ENCODE data around the gene SLC7A11.
A peak's percentile ranks its signal among the peaks of the same experiment; 100 is the strongest.

Gene SLC7A11

GRCh38 chr4:138242076-138242833 lies at the start of gene SLC7A11:
Gene SLC7A11, minus strand, starts transcription at chr4:138242349. Its CDS starts 280 bp downstream, at chr4:138242069.
- peak; percentile 93 for DNase-seq

DNA sequence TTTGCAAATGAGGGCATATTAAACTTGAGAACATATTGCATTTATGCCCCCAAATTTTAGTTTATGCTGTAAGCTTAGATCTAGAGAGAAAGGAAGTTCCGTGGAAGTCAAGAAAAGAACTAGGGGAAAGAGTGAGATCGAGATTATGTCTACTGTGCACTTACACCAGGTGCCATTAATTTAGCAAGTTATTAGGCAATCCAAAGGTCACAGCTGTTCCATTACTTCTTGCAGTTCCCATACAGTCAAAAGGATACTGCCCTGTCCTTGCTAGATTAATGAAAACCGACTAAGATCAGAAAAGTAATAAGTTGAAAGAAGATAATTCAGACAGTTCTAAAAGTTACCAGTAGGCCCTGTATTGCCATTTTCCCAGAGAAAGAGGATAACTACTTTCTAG lies 49.3 kb upstream of the SLC7A11 start:
- DNase-seq: no peak

- DNase-seq: no peak
Measured at GRCh38 chr4:138290805-138291204, 48.7 kb upstream of the SLC7A11 start.

- no peak for DNase-seq
Measured at GRCh38 chr4:138279286-138279685, 37.1 kb upstream of the SLC7A11 start.

DNA sequence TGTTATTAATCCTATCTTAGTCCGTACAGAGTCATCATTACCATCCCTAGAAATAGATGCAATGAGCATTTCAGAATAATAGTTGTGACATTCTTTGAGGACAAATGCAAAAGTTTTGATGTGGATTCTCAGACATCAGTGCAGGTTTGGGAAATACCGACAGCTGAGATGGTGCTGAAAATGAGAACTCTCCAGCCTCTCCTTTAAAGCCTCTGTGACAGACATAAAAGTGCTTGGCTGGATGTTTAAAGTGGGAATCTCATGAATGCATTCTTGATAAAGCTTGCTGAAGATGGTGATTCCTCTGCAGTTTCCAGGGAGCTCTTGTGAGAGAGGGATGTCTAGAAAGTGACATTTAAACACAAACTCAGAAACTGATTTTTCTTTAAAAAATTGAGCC lies 35.0 kb upstream of the SLC7A11 start:
- DNase-seq: no peak

DNA sequence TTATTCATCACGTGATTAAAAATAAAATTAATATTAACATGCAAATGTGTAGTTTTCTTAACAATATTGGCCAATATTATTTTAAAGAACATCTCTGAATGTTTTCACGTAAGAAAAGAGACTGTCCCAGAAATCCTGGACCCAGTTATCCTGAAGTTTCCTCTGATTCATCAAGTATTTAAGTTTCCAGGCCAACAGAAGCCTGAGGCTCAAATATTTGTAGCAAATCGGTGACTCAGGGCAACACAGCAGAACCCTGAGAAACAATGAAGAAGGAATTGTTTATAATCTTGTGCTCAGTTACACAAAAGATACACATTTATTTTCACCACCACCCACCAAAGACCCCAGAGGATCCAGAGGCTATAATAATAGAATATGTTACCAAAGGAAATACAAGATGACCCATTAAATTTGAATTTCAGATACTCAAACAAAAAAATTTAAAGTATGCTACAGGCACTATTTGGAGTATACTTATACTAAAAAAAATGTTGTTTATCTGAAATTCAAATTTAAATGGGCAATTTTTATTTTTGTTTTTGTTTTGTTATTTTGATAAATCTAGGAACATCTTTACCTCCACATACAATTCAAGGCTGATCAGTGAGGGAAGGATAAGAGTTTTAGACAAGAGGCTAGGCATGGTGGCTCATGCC lies 33.9 kb upstream of the SLC7A11 start:
- no peak for DNase-seq

DNA sequence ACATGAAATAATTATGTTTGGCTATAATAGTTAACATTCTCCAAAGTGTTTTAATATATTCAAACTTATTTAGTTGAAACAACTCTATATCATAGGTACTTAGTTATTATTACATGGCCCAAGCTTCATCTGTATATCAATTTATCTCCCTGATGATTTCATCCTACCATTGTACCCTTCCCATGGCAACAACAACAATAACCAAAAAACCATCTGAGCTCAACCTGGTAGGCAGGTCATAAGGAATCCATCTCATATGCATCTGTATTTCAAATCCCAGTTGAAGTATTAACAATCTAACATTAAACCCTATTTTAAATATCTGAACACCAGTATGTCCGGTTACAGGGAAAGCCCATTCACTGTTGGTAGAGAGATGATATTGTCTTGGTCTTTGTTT lies 33.1 kb upstream of the SLC7A11 start:
- no peak for DNase-seq

DNA sequence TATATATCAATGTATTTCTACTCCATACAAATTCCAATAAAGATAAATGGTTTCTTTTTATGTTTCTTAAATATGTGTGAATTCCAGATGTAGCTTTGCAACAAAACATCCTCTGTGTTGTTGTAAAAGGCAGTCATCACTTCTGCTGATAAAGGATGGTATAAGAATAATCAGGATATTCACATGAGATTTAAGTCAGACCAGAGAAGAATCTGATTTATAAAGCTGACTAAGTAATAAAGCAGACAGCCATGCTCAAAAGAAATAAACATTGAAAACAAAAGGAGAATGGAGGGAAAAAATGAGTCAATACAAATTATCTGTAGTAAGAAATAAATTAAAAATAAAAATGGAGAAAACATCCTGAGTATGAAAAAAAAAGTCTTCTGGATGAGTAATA lies 27.0 kb upstream of the SLC7A11 start:
- no peak for DNase-seq

DNA sequence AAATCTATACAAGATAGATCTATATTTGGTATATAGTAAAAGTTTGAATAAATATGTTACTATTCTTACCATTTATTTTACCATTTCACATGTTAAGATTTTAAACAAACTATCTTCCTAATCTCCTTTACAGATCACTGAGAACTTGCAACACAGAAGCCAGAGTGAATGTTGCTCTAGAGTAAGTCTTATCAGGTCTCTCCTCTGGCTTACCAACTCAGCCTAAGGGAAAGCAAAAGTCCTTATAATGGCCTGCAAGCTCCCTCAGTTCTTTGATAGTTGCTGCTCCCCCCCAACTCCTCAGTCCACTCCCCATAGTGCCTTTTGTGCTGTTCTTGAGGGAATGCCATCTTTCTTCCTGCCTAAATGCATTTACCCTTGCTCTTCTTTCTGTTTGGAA lies 25.7 kb upstream of the SLC7A11 start:
- DNase-seq: no peak

DNA sequence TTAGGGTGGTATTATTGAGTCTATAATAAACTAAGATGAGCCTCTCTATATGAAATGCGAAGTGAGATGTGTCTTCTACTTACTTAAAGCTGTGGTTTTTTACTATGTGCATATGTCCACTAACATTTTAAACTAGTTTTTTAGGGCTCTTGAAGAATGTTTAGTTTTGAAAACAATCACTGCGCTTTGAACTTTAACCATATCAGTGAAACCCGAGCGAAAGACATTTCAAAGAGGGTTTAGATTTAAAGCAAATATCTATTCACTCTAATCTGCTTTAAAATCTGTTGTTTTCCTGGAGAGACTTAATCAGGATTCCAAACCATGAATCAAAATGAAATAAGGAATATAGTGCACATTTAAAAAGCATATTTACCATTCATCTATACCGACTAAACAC lies 24.8 kb upstream of the SLC7A11 start:
- DNase-seq: no peak

DNA sequence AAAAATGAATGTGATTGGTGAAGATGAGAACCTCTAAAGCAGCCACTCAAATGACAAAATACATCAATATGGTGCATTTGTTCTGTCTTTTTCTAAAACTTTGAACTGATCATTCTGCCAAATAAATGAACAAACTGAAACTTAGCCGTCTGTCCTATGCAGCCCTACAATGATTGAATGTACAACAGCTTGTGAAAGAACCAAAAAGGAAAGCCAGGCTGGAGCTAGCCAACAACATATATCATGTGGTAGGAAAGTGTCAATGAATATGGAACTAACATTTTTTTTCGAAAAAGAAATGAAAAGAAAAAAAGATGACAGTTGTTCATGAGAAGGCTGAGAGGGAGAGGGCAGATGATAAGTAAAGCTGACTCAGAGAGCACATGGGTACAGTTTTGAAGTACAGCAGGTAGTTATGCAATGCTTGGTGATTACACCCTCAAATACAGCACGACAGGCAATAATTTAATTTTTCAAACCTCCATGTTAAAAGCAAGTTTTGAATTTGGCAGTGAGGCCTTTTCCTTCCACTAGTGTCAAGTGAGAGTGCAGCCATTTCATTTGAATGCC lies 21.2 kb upstream of the SLC7A11 start:
- no peak for DNase-seq

GRCh38 chr4:138262469-138262868 lies 20.3 kb upstream of the SLC7A11 start:
- no peak for DNase-seq

- no peak for DNase-seq
Measured at GRCh38 chr4:138262030-138262429, 19.9 kb upstream of the SLC7A11 start.

GRCh38 chr4:138259824-138260223 lies 17.7 kb upstream of the SLC7A11 start:
- DNase-seq: no peak

DNA sequence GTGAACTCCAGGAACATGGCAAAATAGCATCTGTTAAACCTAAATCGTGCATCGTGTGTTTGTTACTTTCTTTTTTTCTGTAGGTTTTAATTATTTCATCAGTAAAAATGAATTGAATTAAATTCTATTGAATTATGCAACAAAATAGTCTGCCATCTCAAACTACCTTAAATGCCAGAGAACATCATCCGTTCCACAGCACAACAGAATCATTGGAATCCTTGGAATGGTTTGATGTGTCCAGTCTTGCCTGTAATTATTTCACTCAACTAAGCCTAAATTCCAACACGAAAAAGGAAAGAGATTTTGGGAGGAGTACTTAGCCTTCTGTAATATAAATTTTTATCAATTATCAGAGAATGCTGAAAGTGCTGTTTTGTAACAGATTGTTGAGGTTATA lies 17.1 kb upstream of the SLC7A11 start:
- DNase-seq: no peak

DNA sequence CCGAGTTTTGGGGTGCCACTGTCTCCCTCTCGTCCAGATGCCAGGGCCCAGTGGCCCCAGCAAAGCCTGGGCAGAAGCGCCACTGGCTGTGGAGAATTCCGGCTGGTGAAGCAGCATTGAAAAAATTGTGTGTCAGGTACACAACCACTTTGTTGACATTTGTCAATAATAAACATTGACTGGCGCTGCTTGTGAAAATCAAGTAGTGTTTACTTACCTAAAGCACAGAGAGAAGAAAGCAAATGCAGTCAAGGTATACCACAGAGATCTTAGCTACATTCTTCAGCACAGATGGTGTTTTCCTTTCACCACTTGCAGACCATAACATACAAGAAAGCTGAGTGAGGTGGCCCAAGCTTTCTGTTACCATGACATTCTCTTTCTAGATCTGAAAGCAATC lies 14.5 kb upstream of the SLC7A11 start:
- DNase-seq: no peak

DNA sequence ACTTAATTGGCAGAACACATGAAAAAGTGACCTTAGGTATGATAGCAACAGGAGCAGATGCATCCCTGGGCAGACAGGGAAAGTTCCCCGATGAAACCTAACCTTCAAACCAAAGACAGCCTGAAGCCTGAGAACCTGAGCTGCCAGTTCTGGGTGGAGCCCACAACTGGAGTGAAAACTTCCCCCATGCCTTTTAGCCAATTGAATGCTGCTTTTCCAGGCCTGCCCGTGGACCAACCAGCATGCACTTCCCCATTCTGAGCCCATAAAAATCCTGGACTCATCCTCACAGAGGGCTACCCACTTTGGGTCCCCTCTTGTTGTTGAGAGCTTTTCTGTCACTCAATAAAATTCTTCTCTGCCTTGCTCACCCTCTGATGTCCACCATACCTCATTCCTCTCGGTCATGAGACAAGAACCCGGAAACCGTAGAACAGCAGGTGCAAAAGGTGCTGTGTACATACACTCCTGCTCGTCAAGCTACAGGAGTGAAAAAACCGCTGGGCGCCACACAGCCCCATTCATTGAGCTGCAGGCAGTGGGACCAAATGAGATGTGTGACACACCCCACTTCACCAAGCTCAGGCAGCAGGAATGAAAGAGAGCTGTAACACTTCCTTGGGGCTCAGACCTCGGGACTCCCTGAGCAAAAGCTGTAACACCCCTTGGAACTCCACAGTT lies 13.9 kb upstream of the SLC7A11 start:
- no peak for DNase-seq

DNA sequence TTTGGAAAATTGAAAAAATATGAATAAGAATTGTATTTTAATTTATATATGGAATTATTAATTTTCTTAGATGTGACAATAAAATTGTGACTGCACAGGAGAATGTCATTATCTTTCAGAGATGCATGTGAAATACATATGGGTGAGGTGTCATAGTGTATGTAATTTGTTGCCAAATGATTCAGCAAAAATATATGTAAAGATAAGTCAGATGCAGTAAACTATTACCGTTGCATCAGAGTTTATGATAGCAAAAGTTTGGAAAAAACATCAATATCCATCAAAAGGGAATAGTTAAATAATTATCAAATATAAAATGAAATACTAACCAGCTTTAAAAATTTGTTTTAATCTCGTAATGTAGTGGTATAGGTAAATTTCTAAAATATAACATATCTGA lies 10.4 kb upstream of the SLC7A11 start:
- no peak for DNase-seq

GRCh38 chr4:138251938-138252337 lies 9.8 kb upstream of the SLC7A11 start:
- DNase-seq: no peak

- no peak for DNase-seq
Measured at GRCh38 chr4:138249132-138249531, 7.0 kb upstream of the SLC7A11 start.

- no peak for DNase-seq
Measured at GRCh38 chr4:138248058-138248457, 5.9 kb upstream of the SLC7A11 start.

GRCh38 chr4:138247643-138248042 lies 5.5 kb upstream of the SLC7A11 start:
- no peak for DNase-seq

DNA sequence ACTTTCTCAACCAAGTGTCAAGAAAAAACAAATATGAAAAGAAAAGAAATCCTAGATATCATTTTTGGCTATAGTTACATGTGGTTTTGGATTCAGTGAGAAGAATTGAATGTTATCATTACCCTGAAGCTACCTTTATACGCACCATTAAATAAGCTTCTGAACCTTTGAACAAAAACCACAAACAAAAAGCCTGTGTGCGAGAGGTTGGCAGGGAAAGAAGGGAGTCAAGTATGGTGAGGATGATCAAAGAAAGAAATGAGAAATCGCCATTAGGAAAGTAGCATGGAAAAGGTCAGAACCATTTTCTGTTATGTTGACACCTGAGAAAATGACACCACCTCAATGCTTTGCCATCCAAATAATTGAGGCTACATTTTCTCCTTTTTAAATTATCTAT lies 1.2 kb upstream of the SLC7A11 start:
- DNase-seq: no peak

GRCh38 chr4:138242834-138243156 lies 646 bp upstream of the SLC7A11 start:
- no peak for DNase-seq
